Activated CD4-positive, alpha-beta T cell treated with anti-CD3 and anti-CD28 coated beads, Interleukin-2, Interleukin-6, amounts not matched to agents 100 ng/mL and 50 ng/mL, durations not matched to agents 16 hours and 8 hours (primary cell): Measurements from ENCODE around the gene SORCS3.

Experiments
- DNase-seq: peaks from one replicate; pipeline ENCODE4 v3.0.0-alpha.2; 2020

SORCS3 gene

GRCh38 chr10:105280895-105281294 is 639.8 kb downstream of the SORCS3 start:
- no peak for DNase-seq

- no peak for DNase-seq
Measured at GRCh38 chr10:105284476-105285215, 643.6 kb downstream of the SORCS3 start.

- DNase-seq = no peak
Measured at GRCh38 chr10:105288026-105288425, 646.9 kb downstream of the SORCS3 start.

- DNase-seq = no peak
Measured at GRCh38 chr10:105288613-105289012, 647.5 kb downstream of the SORCS3 start.

- no peak for DNase-seq
Measured at GRCh38 chr10:105291571-105291970, 650.5 kb downstream of the SORCS3 start.

- no peak for DNase-seq
Measured at GRCh38 chr10:105292236-105292635, 651.1 kb downstream of the SORCS3 start.
